H1 (cell line): ENCODE data around the gene NOTCH2. TPM values are rescaled to one million over a fixed set of nuclear protein-coding genes. Genes with fewer than 3 reads are reported as not detected.

Experiments used
- CTCF ChIA-PET: fragments of 300-600 bp; sonication (Branson Sonifier 250); formaldehyde crosslinking; loops from one replicate; lab custom pipeline; 2021; ENCODE audit not compliant: partially characterized antibody; lab: Charles Lee
- POLR2A ChIA-PET: fragments of 300-600 bp; sonication (Branson Sonifier 250); formaldehyde crosslinking; loops from one replicate; lab custom pipeline; 2021; ENCODE audit warnings: inconsistent platforms; ENCODE audit not compliant: partially characterized antibody; lab: Charles Lee
- DNase-seq, 2 experiments: peaks; one replicate each; pipeline versions ENCODE4 v3.0.0 to v3.0.0-alpha.2; 2010 to 2022; ENCODE audit warnings: low spot score in 2 of 2, low read depth in 1 of 2, mixed read lengths in 1 of 2
- FAIRE-seq: peaks from 2 replicates; lab custom pipeline; 2011; peaks lifted over from hg19 to GRCh38; lab: Jason Lieb, UNC
- H2AFZ ChIP-seq: 2 replicates; pipeline ENCODE4 v1.8.1; 2012; ENCODE audit warnings: low read length, inconsistent platforms
- H2AK5ac ChIP-seq: 2 replicates; pipeline ENCODE4 v1.6.1; 2013; ENCODE audit warnings: low read depth, low read length
- H2BK120ac ChIP-seq: replicated peaks from 2 replicates; pipeline ENCODE3; 2013; ENCODE audit warnings: low read depth, low read length, inconsistent platforms
- H2BK12ac ChIP-seq: 2 replicates; pipeline ENCODE4 v1.6.1; 2013; ENCODE audit warnings: low read depth, low read length
- H2BK15ac ChIP-seq: 2 replicates; pipeline ENCODE4 v1.6.1; 2013; ENCODE audit warnings: low read length
- H2BK20ac ChIP-seq: 2 replicates; pipeline ENCODE4 v1.6.1; 2013; ENCODE audit warnings: low read length
- H2BK5ac ChIP-seq: 2 replicates; pipeline ENCODE4 v1.6.1; 2013; ENCODE audit warnings: low read depth, low read length
- H3K14ac ChIP-seq: 2 replicates; pipeline ENCODE4 v1.6.1; 2013; ENCODE audit warnings: inconsistent platforms; ENCODE audit not compliant: insufficient read length
- H3K18ac ChIP-seq: 2 replicates; pipeline ENCODE4 v1.6.1; 2013; ENCODE audit warnings: low read length; ENCODE audit errors: extremely low read depth
- H3K23ac ChIP-seq: 2 replicates; pipeline ENCODE4 v1.6.1; 2013; ENCODE audit warnings: inconsistent platforms; ENCODE audit not compliant: insufficient read length
- H3K23me2 ChIP-seq: 2 replicates; pipeline ENCODE4 v1.6.1; 2013; ENCODE audit warnings: low read depth, low read length
- H3K27ac ChIP-seq: 2 replicates; pipeline ENCODE4 v1.6.1; 2011; ENCODE audit warnings: low read depth, low read length, inconsistent platforms
- H3K27me3 ChIP-seq, 4 experiments: replicated peaks in 1 of 4; 1 replicate in 1 of 4; 2 replicates in 3 of 4; pipeline versions ENCODE4 v1.6.1 to v1.8.1; 2011 to 2013; ENCODE audit warnings: low read length in 3 of 4, mild to moderate bottlenecking in 3 of 4, inconsistent platforms in 2 of 4, mixed read lengths in 2 of 4, moderate library complexity in 1 of 4; ENCODE audit not compliant: control insufficient read depth in 3 of 4, insufficient read depth in 3 of 4; ENCODE audit errors: extremely low read depth in 1 of 4
- H3K36me3 ChIP-seq, 4 experiments: 2 replicates each; pipeline versions ENCODE4 v1.6.1 to v1.8.1; 2011 to 2013; ENCODE audit warnings: mild to moderate bottlenecking in 4 of 4, low read length in 3 of 4, moderate library complexity in 2 of 4, control low read depth in 1 of 4, inconsistent platforms in 1 of 4; ENCODE audit not compliant: insufficient read depth in 4 of 4, control insufficient read depth in 2 of 4
- H3K4ac ChIP-seq: replicated peaks from 2 replicates; pipeline ENCODE3; 2013; ENCODE audit warnings: low read length, low read depth, mixed read lengths, inconsistent platforms; ENCODE audit not compliant: insufficient read length
- H3K4me1 ChIP-seq, 4 experiments: replicated peaks in 1 of 4; 1 replicate in 1 of 4; 2 replicates in 3 of 4; pipeline versions ENCODE4 v1.6.1 to v1.8.1; 2011 to 2013; ENCODE audit warnings: low read length in 3 of 4, inconsistent platforms in 2 of 4, mixed read lengths in 1 of 4; ENCODE audit not compliant: insufficient read depth in 4 of 4, control insufficient read depth in 3 of 4
- H3K4me2 ChIP-seq, 2 experiments: 2 replicates each; pipeline versions ENCODE4 v1.6.1 to v1.8.1; 2011 to 2013; ENCODE audit warnings: low read depth in 2 of 2, low read length in 2 of 2, control low read depth in 1 of 2, inconsistent platforms in 1 of 2, mild to moderate bottlenecking in 1 of 2; ENCODE audit not compliant: insufficient read depth in 1 of 2
- H3K4me3 ChIP-seq, 4 experiments: fragments of 200-600, 300-600 bp in 1 of 4; sonication (generic), shearing (Covaris generic), sonication (Bioruptor Twin) in 1 of 4; 2 replicates each; pipeline versions ENCODE4 v1.5.1 to v1.8.1; 2011 to 2016; ENCODE audit warnings: low read length in 4 of 4, low read depth in 3 of 4, control low read depth in 2 of 4, inconsistent platforms in 2 of 4, mild to moderate bottlenecking in 2 of 4, mixed read lengths in 1 of 4, moderate library complexity in 1 of 4; ENCODE audit not compliant: insufficient read depth in 2 of 4; ENCODE audit errors: extremely low read depth in 1 of 4
- H3K56ac ChIP-seq: replicated peaks from 2 replicates; pipeline ENCODE3; 2013; ENCODE audit warnings: low read depth, mild to moderate bottlenecking, mixed read lengths, low read length, inconsistent platforms; ENCODE audit not compliant: insufficient read length
- H3K79me1 ChIP-seq: 2 replicates; pipeline ENCODE4 v1.6.1; 2013; ENCODE audit warnings: low read depth, low read length, control low read depth
- H3K79me2 ChIP-seq, 2 experiments: 2 replicates each; pipeline versions ENCODE4 v1.6.1 to v1.8.1; 2012 to 2013; ENCODE audit warnings: low read length in 2 of 2, mild to moderate bottlenecking in 2 of 2, inconsistent platforms in 1 of 2; ENCODE audit not compliant: insufficient read depth in 2 of 2, control insufficient read depth in 1 of 2
- H3K9ac ChIP-seq, 4 experiments: replicated peaks in 1 of 4; 1 replicate in 1 of 4; 2 replicates in 3 of 4; pipeline versions ENCODE4 v1.6.1 to v1.8.1; 2011 to 2013; ENCODE audit warnings: low read depth in 3 of 4, low read length in 3 of 4, control low read depth in 2 of 4, mild to moderate bottlenecking in 2 of 4, moderate library complexity in 2 of 4, inconsistent platforms in 1 of 4; ENCODE audit errors: extremely low read depth in 1 of 4
- H3K9me3 ChIP-seq, 2 experiments: 2 replicates each; pipeline versions ENCODE4 v1.6.1 to v1.8.1; 2012 to 2013; ENCODE audit warnings: mild to moderate bottlenecking in 2 of 2, moderate library complexity in 2 of 2, control low read depth in 1 of 2, inconsistent platforms in 1 of 2, low read depth in 1 of 2, low read length in 1 of 2, mixed read lengths in 1 of 2; ENCODE audit not compliant: insufficient read depth in 2 of 2
- H4K20me1 ChIP-seq, 2 experiments: replicated peaks in 1 of 2; 2 replicates each; pipeline versions ENCODE3 to v1.8.1; 2011 to 2013; ENCODE audit warnings: inconsistent platforms in 2 of 2, low read length in 2 of 2, mild to moderate bottlenecking in 1 of 2; ENCODE audit not compliant: insufficient read depth in 2 of 2, control insufficient read depth in 1 of 2
- H4K5ac ChIP-seq: 2 replicates; pipeline ENCODE4 v1.6.1; 2013; ENCODE audit warnings: low read length, low read depth, mixed read lengths, inconsistent platforms; ENCODE audit not compliant: insufficient read length
- H4K8ac ChIP-seq: 2 replicates; pipeline ENCODE4 v1.8.0; 2013; ENCODE audit warnings: mild to moderate bottlenecking, moderate library complexity, low read length, inconsistent platforms; ENCODE audit not compliant: insufficient read depth; ENCODE audit errors: extremely low read depth
- H4K91ac ChIP-seq: replicated peaks from 2 replicates; pipeline ENCODE3; 2013; ENCODE audit warnings: low read length, mixed read lengths, inconsistent platforms; ENCODE audit not compliant: insufficient read length
- CBX5 ChIP-seq: fragments of 300-800, 300-1000 bp; sonication (generic); IDR thresholded peaks from 2 replicates; pipeline ENCODE4 v1.7.1; 2016; ENCODE audit warnings: antibody characterized with exemption, low read length, low read depth
- CBX8 ChIP-seq: fragments of 300-800, 300-1000 bp; sonication (generic); IDR thresholded peaks from 2 replicates; pipeline ENCODE4 v1.7.1; 2016; ENCODE audit warnings: low read depth, low read length, borderline replicate concordance
- CREB1 ChIP-seq: IDR thresholded peaks from 2 replicates; pipeline ENCODE4 v1.6.1; 2012; ENCODE audit warnings: inconsistent platforms
- FOSL1 ChIP-seq: IDR thresholded peaks from 2 replicates; pipeline ENCODE4 v1.6.1; 2011; ENCODE audit warnings: mild to moderate bottlenecking, low read depth, low read length, moderate library complexity; ENCODE audit not compliant: insufficient read depth
- HDAC6 ChIP-seq: IDR thresholded peaks from one replicate; pipeline ENCODE4 v1.7.1; 2012; ENCODE audit warnings: low read depth, mild to moderate bottlenecking, inconsistent platforms, low read length, moderate library complexity
- JUND ChIP-seq: IDR thresholded peaks from 2 replicates; pipeline ENCODE4 v1.6.1; 2011; ENCODE audit warnings: mild to moderate bottlenecking, improper control_type of control experiment, low read length
- WGBS, 2 experiments: shearing (Covaris generic) in 1 of 2; methylation state at CpG; one replicate each; pipeline versions ENCODE4 v1.1.6 to v1.1.7; 2013 to 2015; ENCODE audit warnings: low lambda C conversion rate in 2 of 2, mixed read lengths in 2 of 2, inconsistent platforms in 1 of 2, low coverage in 1 of 2, missing lambda C conversion rate in 1 of 2; ENCODE audit not compliant: insufficient replicate concordance in 2 of 2, insufficient coverage in 1 of 2, insufficient read length in 1 of 2; ENCODE audit errors: extremely low coverage in 1 of 2, missing lambda C conversion rate in 1 of 2; 5-methylcytosine and 5-hydroxymethylcytosine counted together
- polyA plus RNA-seq, 7 experiments: library from polyadenylated mRNA; depleted of rRNA in 3 of 7; stranded (reverse) in 5 of 7; unstranded in 2 of 7; fragments of >200 nt in 5 of 7; fragments of 200-250 nt in 2 of 7; gene quantifications; 1 replicate in 5 of 7; 2 replicates in 1 of 7; 4 replicates in 1 of 7; pipeline versions ENCODE4 v1.2.1 to v1.2.3, GENCODE V29; 2011 to 2013; ENCODE audit warnings: missing spikeins in 2 of 7, mixed read lengths in 2 of 7
- total RNA-seq: library from RNA; stranded (reverse); fragmentation: NEBNext Ultra II Directional; extraction: Animal tissue kit (Norgen Biotek cat#: 25700); gene quantifications from 2 replicates; pipeline ENCODE4 v1.2.1, GENCODE V29; 2021

The NOTCH2 gene
- total and polyA plus RNA-seq, 2 of the 8 experiments (the other 6 are each of a cell fraction or from before 2014, with no cell fraction given) = 17.7 to 63.0 TPM

- Histone ChIP-seq H3K18ac (no peak overlapping the region), H2AFZ (no peak overlapping the region), H2BK12ac (no peak overlapping the region), H4K91ac (no peak overlapping the region), H2BK20ac (no peak overlapping the region), H3K27me3 (no peaks in the 10 kb centered on the region), H3K4me1 (no peaks in the 10 kb centered on the region), H3K4ac (no peak overlapping the region), H3K9me3 (no peaks in the 10 kb centered on the region), H3K14ac (no peak overlapping the region), H3K9ac (no peak overlapping the region), H4K5ac (no peak overlapping the region), H3K23ac (no peak overlapping the region), H4K20me1 (peaks cover 2 to 4% of the 10 kb centered on the region in 2 experiments), H2BK15ac (no peak overlapping the region), H3K27ac (no peak overlapping the region), H3K4me2 (no peak overlapping the region), H4K8ac (no peak overlapping the region), H3K56ac (no peak overlapping the region), H2BK120ac (no peak overlapping the region), H3K79me1 (no peaks in the 10 kb centered on the region; the same call in 1 of the 2 replicates), H3K4me3 (no peak overlapping the region), H3K36me3 (peaks cover 3 to 9% (median 5%) of the 10 kb centered on the region in 4 experiments; a peak in 4 of 8 replicates), H3K79me2 (no peaks in the 10 kb centered on the region), H3K23me2 (no peaks in the 10 kb centered on the region; the same call in 1 of the 2 replicates), H2AK5ac (no peak overlapping the region), H2BK5ac (no peak overlapping the region)
- ChIA-PET POLR2A (no interaction called here), CTCF (interaction anchor here (1.5 to 1.6 kb wide), 2 partner anchors 11 to 14 kb away, joined by 3 to 4 read pairs; no protein-coding TSS in a partner anchor)
- no peak for TF ChIP-seq HDAC6
- TF ChIP-seq CREB1 = no peak
- no peak for TF ChIP-seq JUND
- TF ChIP-seq CBX8 = no peak
- TF ChIP-seq FOSL1 = no peak
- TF ChIP-seq CBX5 = no peak
- DNase-seq = no peak
- FAIRE-seq = no peak
- WGBS, 2 experiments = 88% methylated on average over 5 of the region's 5 CpGs; no CpG with 5 or more reads in 1 of the 2 experiments
These were observed 107.0 kb downstream of the NOTCH2 start for GRCh38 chr1:119962296-119962968.
